IMR-90 (cell line): ENCODE data around the gene USP17L12.
"Not testable (repeated sequence)": the region's sequence is repeated elsewhere in the genome, so short reads cannot be mapped to it uniquely, and the experiment has no call there.

Experiments used
- CTCF ChIP-seq: conservative IDR thresholded peaks from 2 replicates; pipeline ENCODE4 v1.5.1; 2012; ENCODE audit warnings: mild to moderate bottlenecking, low read depth, low read length, improper control_type of control experiment
- ELK1 ChIP-seq: fragments of 150-350 bp; IDR thresholded peaks from 2 replicates; pipeline ENCODE4 v1.6.1; 2016; ENCODE audit warnings: low read depth, mild to moderate bottlenecking, low read length, moderate library complexity, borderline replicate concordance
- MAZ ChIP-seq: IDR thresholded peaks from 2 replicates; pipeline ENCODE4 v1.6.1; 2012; ENCODE audit warnings: low read depth, mild to moderate bottlenecking, low read length, improper control_type of control experiment, moderate library complexity, borderline replicate concordance
- RFX5 ChIP-seq: IDR thresholded peaks from 2 replicates; pipeline ENCODE4 v1.8.0; 2012; ENCODE audit warnings: low read depth, mild to moderate bottlenecking, low read length, moderate library complexity
- SMC3 ChIP-seq: fragments of 150-350 bp; IDR thresholded peaks from 2 replicates; pipeline ENCODE4 v1.6.1; 2016; ENCODE audit warnings: low read depth, mild to moderate bottlenecking, antibody characterized with exemption, low read length, moderate library complexity

GRCh38 chr4:9253078-9253477 lies 33.1 kb downstream of the USP17L12 start, which contains the start of gene USP17L19:
- TF ChIP-seq CTCF, SMC3, ELK1, MAZ, RFX5: not testable (repeated sequence)
